AG10803 (cell line): ENCODE measurements around the gene OGFOD1.

Experiments
- DNase-seq: peaks from one replicate; pipeline ENCODE4 v3.0.0; 2010; ENCODE audit warnings: low read depth
- H3K4me3 ChIP-seq: 2 replicates; pipeline ENCODE4 v1.5.1; 2011; ENCODE audit warnings: mild to moderate bottlenecking, low read length, control low read depth
- CTCF ChIP-seq: conservative IDR thresholded peaks from 2 replicates; pipeline ENCODE4 v1.5.1; 2011; ENCODE audit warnings: mild to moderate bottlenecking, low read length, control low read depth, inconsistent platforms

Gene OGFOD1

GRCh38 chr16:56421976-56422669, 29.2 kb upstream of the OGFOD1 start:
- H3K4me3 ChIP-seq, result no peak overlapping the region
- DNase-seq, result no peak

GRCh38 chr16:56422896-56423441, 28.4 kb upstream of the OGFOD1 start:
- H3K4me3 ChIP-seq, result no peak overlapping the region
- no peak for TF ChIP-seq CTCF
- DNase-seq, result no peak

More at GRCh38 chr16:56421976-56422669, 29.2 kb upstream of the OGFOD1 start:
- no peak for TF ChIP-seq CTCF

- TF ChIP-seq CTCF, result no peak
- DNase-seq, result no peak
- peak overlapping the region; percentile 76 for H3K4me3 ChIP-seq
These were observed 27.6 kb upstream of the OGFOD1 start for GRCh38 chr16:56423584-56424403.

- TF ChIP-seq CTCF, result no peak
- peak overlapping the region; percentile 76 for H3K4me3 ChIP-seq
- DNase-seq, result no peak
These were observed 27.0 kb upstream of the OGFOD1 start for GRCh38 chr16:56424404-56424764.

GRCh38 chr16:56424791-56425438, 26.4 kb upstream of the OGFOD1 start:
- TF ChIP-seq CTCF, result no peak
- DNase-seq, result peak; percentile 5
- peak overlapping the region; percentile 76 for H3K4me3 ChIP-seq

- peak; percentile 86 for DNase-seq
- peak within 1 kb of the TSS; percentile 76 for H3K4me3 ChIP-seq
- TF ChIP-seq CTCF, result no peak
These were observed 25.9 kb upstream of the OGFOD1 start, which contains the start of gene AMFR for GRCh38 chr16:56425439-56425832. Gene AMFR, minus strand, starts transcription at chr16:56425545. Its CDS starts 218 bp downstream, at chr16:56425327.
